GM12878 (cell line): Measurements from ENCODE around the gene THADA.

Experiments
- MEF2B ChIP-seq: fragments of 450-650 bp; IDR thresholded peaks from 2 replicates; pipeline ENCODE4 v1.6.1; 2018; ENCODE audit warnings: mild to moderate bottlenecking, moderate library complexity; ENCODE audit not compliant: partially characterized antibody, poor library complexity, severe bottlenecking
- NR2C2 ChIP-seq: IDR thresholded peaks from 2 replicates; pipeline ENCODE4 v1.6.1; 2011; ENCODE audit warnings: borderline replicate concordance, low read depth; ENCODE audit not compliant: control insufficient read depth, insufficient read length
- PBX3 ChIP-seq: IDR thresholded peaks from 2 replicates; pipeline ENCODE4 v1.6.1; 2011; ENCODE audit warnings: mild to moderate bottlenecking, low read depth, low read length, moderate library complexity; ENCODE audit not compliant: insufficient replicate concordance
- ZBED1 ChIP-seq: IDR thresholded peaks from 2 replicates; pipeline ENCODE4 v1.6.1; 2016; ENCODE audit warnings: borderline replicate concordance
- TF ChIP-seq, protein P1 (sequence below), 3 experiments: IDR thresholded peaks in 2 of 3; conservative IDR thresholded peaks in 1 of 3; 2 replicates each; pipeline ENCODE4 v1.5.1; 2011; ENCODE audit warnings: low read depth in 3 of 3, low read length in 3 of 3, mild to moderate bottlenecking in 3 of 3, control low read depth in 2 of 3, moderate library complexity in 2 of 3, inconsistent platforms in 1 of 3, mixed read lengths in 1 of 3; ENCODE audit not compliant: control insufficient read depth in 2 of 3, insufficient read depth in 1 of 3; ENCODE audit errors: extremely low read depth in 1 of 3

DNA sequence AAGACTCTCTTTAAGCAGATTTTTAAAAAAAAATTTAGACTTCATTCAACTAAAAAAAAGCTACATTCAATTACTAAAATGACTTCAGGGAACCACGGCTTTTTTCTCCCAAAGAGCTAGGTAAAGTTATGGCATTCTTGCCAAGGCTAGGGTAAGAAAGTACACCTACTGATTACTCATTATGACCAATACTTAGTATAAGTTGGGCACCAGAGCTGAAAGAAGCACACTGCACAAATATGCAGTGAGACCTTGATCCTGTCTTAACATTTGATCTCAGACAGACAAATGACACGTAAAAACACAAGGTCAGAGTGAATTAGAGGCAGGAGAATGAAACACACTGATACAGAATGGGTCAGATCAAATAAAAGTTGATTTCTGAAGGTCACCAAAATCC lies 88.7 kb downstream of the THADA start:
- TF ChIP-seq MEF2B, result no peak
- TF ChIP-seq NR2C2, result no peak
- TF ChIP-seq, protein P1, sequence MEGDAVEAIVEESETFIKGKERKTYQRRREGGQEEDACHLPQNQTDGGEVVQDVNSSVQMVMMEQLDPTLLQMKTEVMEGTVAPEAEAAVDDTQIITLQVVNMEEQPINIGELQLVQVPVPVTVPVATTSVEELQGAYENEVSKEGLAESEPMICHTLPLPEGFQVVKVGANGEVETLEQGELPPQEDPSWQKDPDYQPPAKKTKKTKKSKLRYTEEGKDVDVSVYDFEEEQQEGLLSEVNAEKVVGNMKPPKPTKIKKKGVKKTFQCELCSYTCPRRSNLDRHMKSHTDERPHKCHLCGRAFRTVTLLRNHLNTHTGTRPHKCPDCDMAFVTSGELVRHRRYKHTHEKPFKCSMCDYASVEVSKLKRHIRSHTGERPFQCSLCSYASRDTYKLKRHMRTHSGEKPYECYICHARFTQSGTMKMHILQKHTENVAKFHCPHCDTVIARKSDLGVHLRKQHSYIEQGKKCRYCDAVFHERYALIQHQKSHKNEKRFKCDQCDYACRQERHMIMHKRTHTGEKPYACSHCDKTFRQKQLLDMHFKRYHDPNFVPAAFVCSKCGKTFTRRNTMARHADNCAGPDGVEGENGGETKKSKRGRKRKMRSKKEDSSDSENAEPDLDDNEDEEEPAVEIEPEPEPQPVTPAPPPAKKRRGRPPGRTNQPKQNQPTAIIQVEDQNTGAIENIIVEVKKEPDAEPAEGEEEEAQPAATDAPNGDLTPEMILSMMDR (IDR thresholded peaks at IDR 0.05 in 2 of 3, conservative IDR thresholded peaks at IDR 0.05 in 1 of 3; ENCODE audit: control insufficient read depth in 2 of 3, extremely low read depth in 1 of 3, insufficient read depth in 1 of 3, low read depth in 3 of 3, low read length in 3 of 3), result no peak
- TF ChIP-seq ZBED1, result no peak
- TF ChIP-seq PBX3, result no peak
